HG03460 (cell line): ENCODE data around the gene MRPL23.

Source experiments
- ATAC-seq: cut with Tn5 transposase; IDR thresholded peaks from one replicate; pipeline ENCODE4 v1.9.1; 2021; ENCODE audit not compliant: unreplicated experiment

The MRPL23 gene

DNA sequence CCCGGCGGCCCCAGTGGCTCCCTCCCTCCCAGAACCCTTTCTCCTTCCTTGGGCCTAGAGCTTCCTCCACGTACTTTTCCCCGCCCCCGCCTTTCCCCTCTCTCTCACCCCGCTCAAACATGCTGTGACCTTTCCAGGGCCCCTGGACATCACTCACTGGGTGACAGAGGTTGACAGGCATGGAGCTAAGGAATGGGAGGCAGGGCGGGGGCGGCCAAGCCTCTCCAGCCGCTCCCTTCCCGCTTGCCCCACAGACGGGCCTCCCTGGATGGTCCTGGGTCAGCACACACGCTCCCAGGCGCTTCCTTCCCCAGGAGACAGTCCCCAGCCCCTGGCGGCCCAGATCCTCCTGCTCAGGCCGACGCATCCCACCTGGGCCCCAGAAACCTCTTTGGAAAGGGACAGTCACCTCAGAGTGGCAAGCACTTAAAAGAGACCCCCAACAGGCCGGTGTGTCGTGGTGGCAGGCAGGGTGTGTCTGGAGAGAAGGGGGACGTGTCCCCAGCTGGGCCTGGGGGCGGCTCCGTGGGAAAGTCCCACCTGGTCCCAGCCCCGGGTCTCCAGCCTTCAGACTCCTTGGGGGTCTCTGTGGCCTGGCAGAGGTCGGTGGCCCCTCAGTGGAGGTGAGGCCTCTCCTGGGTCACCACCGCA is 41.7 kb downstream of the MRPL23 start:
- ATAC-seq = no peak

DNA sequence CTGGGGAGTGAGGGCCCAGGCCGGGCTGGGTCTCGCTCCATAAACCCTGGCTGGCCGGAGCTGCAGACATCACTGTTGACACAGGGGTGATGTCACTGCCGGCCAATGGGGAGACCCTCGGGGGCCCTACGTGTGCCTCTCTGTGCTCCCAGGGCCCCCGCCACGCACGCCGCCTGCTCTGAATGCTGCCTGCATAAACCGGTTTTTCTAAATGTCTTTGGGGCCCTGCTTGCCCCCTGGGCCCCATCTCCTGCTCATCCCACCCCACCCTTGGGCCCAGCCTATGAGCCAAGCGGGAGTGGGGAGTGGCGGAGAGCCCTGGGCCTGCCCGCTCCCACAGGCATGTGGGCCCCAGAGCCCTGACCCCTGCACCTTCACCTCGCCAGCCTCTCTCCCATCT is 42.8 kb downstream of the MRPL23 start:
- no peak for ATAC-seq

GRCh38 chr11:1990872-1991578 is 43.9 kb downstream of the MRPL23 start:
- no peak for ATAC-seq

GRCh38 chr11:1992111-1992510 is 45.0 kb downstream of the MRPL23 start:
- ATAC-seq = no peak

DNA sequence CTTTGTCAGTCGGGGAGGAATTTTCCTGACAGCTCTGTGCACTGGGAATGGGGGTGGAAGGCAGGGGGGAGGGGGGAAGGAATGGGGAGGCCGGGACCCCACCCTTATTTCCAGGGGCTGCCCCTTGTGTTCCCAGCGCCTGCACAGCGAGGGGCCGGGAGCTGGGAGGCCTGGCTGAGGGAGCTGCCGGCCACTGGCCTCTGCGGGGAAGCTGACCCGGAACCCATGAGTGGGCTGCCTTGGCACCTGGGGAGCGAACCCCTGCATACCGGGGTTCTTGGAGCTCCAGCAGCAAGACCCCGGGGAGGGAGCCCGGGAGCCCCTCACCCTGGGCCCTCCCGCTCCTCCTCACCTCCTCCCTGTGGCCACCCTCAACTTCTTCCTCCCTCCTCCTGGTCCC is 47.0 kb downstream of the MRPL23 start:
- ATAC-seq = no peak

DNA sequence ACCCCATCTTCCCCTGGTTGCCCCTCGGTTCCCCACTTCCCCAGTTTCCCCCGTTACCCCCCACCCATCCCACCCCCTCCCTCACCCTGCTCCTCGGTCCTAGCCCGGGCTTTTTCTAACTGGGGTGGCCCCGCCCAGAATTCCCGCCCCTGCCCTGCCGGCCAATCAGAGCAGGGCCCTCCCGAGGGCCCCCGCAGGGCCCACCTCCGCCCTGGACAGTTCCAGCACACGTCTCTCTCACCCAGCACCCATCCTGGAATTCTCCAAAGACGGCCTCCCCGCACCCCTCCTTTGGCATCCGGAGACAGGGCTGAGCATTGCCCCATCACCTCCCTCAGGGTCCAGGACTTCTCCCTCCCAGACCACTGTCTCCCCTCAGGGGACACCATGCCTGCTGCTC is 50.6 kb downstream of the MRPL23 start, which contains the start of gene H19:
TSS of gene H19 (minus strand) at position 88 of the 400 bp plus-strand sequence.
- ATAC-seq = no peak

GRCh38 chr11:1998290-1998689 is 51.2 kb downstream of the MRPL23 start:
- no peak for ATAC-seq

- no peak for ATAC-seq
Observed at GRCh38 chr11:1998861-1999260, 51.7 kb downstream of the MRPL23 start.

DNA sequence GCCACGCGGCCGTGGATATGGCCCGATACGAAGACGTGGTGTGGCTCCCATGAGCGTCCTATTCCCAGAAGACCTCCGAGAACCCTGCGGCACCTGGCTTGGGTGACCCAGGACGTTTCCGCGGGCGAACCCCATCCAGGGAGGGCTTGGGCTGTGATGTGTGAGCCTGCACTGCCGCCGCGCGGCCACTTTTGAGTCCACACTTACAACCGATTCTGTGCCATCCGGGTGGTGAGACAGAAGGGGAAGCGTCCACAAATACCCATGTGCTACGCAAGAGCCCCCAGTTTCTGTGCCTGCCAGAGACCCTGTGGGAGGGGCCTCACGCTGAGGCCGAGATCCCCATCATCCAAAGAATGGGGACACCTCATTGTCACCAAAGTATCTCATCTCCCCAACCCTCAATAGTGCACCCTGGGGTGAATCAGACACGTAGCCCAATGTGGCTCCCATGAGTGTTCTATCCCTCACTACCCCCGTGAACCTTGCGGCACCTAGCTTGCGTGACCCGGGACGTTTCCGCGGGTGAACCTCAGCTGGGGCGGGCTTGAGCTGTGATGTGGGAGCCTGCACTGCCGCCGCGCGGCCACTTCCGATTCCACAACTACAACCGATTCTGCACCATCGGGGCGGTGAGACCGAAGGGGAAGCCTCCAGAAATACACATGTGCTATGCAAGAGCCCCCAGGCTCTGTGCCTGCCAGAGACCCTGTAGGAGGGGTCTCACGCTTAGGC is 55.1 kb downstream of the MRPL23 start:
- no peak for ATAC-seq

GRCh38 chr11:2002807-2003206 is 55.7 kb downstream of the MRPL23 start:
- ATAC-seq = no peak

DNA sequence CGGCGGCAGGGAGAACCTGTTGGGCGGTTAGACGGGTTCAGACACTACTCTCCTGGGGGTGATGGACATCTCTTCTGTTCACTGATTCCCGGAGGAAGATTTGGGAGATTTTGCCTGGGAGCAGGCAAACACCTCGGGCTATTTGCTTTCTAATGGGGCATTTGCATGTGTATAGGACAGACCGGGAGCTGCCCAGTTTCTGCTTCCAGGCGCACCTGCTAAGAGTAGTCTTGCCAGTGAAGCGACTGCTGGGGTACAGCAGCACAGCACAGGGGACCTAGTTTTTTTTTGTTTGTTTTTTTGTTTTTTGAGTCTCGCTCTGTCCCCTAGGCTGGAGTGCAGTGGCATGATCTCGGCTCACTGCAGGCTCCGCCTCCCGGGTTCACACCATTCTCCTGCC is 57.3 kb downstream of the MRPL23 start:
- no peak for ATAC-seq
